ENCODE measurements around the gene PAWR. TPM values are rescaled to one million over a fixed set of nuclear protein-coding genes. Genes with fewer than 3 reads are reported as not detected.

PAWR gene
- total RNA-seq, 4 donors from 2014 or later, result 57.5 to 109 (median 63.0) TPM

GRCh38 chr12:79535751-79536150 is 155.0 kb downstream of the PAWR start:
- H3K9me3 ChIP-seq, result no peaks in the 10 kb centered on the region
- WGBS, result 91% methylated on average over 2 of the region's 2 CpGs
- H3K4me1 ChIP-seq, result no peaks in the 10 kb centered on the region
- H3K27ac ChIP-seq, result no peak overlapping the region
- H3K36me3 ChIP-seq, result no peaks in the 10 kb centered on the region
- no peak for TF ChIP-seq EP300 (IDR thresholded peaks at IDR 0.05)
- TF ChIP-seq POLR2AphosphoS5 (IDR thresholded peaks at IDR 0.05), result no peak
- TF ChIP-seq POLR2A (IDR thresholded peaks at IDR 0.05), result no peak
- TF ChIP-seq CTCF (IDR thresholded peaks at IDR 0.05), result no peak
- H3K4me3 ChIP-seq, result no peak overlapping the region
- no peaks in the 10 kb centered on the region for H3K27me3 ChIP-seq
- no peak for DNase-seq (ENCODE audit: low spot score in 2 of 2)

Other genes with a start within 250 kb of the PAWR start
- 10 to 100 TPM; 39.0 to 88.6 (median 47.5) TPM for gene PPP1R12A, start 244.1 kb upstream of the PAWR start, total RNA-seq